Kidney epithelial cell (primary cell): ENCODE data around the gene FAM240A. TPM values are rescaled to one million over a fixed set of nuclear protein-coding genes. Genes with fewer than 3 reads are reported as not detected.

Experiments used
- DNase-seq: peaks from one replicate; pipeline ENCODE4 v3.0.0-alpha.2; 2010; ENCODE audit warnings: low read depth
- H3K27me3 ChIP-seq: 2 replicates; pipeline ENCODE4 v1.6.0; 2011; ENCODE audit warnings: low read length; ENCODE audit not compliant: control insufficient read depth, insufficient read depth
- H3K36me3 ChIP-seq: 2 replicates; pipeline ENCODE4 v1.5.1; 2011; ENCODE audit warnings: low read length; ENCODE audit not compliant: control insufficient read depth, insufficient read depth
- H3K4me3 ChIP-seq: 2 replicates; pipeline ENCODE4 v1.5.1; 2011; ENCODE audit warnings: low read depth, mild to moderate bottlenecking, control low read depth, low read length
- CTCF ChIP-seq: IDR thresholded peaks from 2 replicates; pipeline ENCODE4 v1.5.1; 2011; ENCODE audit warnings: mild to moderate bottlenecking, moderate library complexity, low read length, control low read depth, inconsistent platforms; ENCODE audit not compliant: insufficient read depth, poor library complexity, severe bottlenecking
- total RNA-seq: library from RNA; depleted of rRNA; stranded (reverse); fragments of >200 nt; gene quantifications from 2 replicates; pipeline ENCODE4 v1.2.3, GENCODE V29; 2015

FAM240A gene
- not detected in 2 replicates for total RNA-seq

GRCh38 chr3:46612324-46612723, at the start of gene FAM240A:
FAM240A (plus strand) TSS chr3:46612525; CDS start chr3:46612684, 159 bp downstream.
- Histone ChIP-seq H3K27me3 (peaks cover 3% of the 10 kb centered on the region), H3K4me3 (no peak within 1 kb of the TSS), H3K36me3 (no peaks in the 10 kb centered on the region)
- DNase-seq, result peak; percentile 45
- TF ChIP-seq CTCF, result no peak

- no peak for DNase-seq
- Histone ChIP-seq H3K27me3 (peaks cover 8% of the 10 kb centered on the region), H3K4me3 (no peak overlapping the region), H3K36me3 (no peaks in the 10 kb centered on the region)
- no peak for TF ChIP-seq CTCF
Measured at GRCh38 chr3:46564190-46565021, 47.9 kb upstream of the FAM240A start.

DNA sequence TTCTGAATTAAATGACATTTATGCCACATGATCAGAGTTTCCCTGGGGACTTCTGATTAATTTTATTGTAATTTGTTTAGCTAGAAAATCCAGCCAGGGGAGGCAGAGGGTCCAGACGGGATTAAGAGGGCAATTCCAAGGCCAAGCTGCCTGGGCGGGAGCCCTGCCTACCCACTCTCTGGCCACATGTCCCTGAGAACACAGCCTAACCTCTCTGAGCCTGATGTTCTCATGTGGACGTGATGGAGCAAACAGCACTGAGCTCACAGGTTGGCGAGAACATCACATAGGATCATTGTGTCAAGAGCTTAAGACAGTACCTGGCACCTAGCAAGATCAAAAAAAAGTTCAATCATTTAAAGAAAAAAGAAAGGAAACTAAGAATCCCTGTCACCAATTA, 47.2 kb upstream of the FAM240A start:
- Histone ChIP-seq H3K4me3 (no peak overlapping the region), H3K36me3 (no peaks in the 10 kb centered on the region), H3K27me3 (peaks cover 8% of the 10 kb centered on the region)
- no peak for DNase-seq
- no peak for TF ChIP-seq CTCF

DNA sequence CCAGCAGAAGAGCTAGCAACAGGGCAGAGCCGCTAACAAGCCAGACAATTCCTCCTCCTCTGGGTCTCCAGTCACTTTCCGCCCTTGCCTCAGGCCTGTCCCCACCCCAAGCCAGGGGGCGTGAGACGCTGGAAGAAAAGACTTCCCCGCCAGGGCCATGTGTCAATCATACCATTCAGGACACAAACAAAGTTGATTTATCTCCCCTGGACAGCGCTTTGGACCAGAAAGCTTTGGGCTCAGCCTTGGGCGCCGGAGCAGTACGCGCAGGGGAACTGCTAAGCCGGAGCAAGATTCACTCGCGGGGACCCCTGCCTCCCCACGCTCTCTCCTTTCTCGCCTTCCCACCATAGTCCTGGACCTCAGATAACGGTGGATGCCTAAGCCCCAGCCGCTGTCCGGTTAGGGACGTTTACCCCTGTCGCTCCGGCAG, 46.7 kb upstream of the FAM240A start:
- Histone ChIP-seq H3K4me3 (peak overlapping the region; percentile 40), H3K36me3 (no peaks in the 10 kb centered on the region), H3K27me3 (peaks cover 8% of the 10 kb centered on the region)
- TF ChIP-seq CTCF, result no peak
- DNase-seq, result no peak

GRCh38 chr3:46566040-46566641, 46.2 kb upstream of the FAM240A start, which contains the start of gene LRRC2:
LRRC2 (minus strand) TSS chr3:46566302; CDS start chr3:46551591, 14,711 bp downstream.
- peaks cover 8% of the 10 kb centered on the region for H3K27me3 ChIP-seq
- no peak for TF ChIP-seq CTCF
- no peak for DNase-seq
- H3K4me3 ChIP-seq, result peak within 1 kb of the TSS; percentile 40
- H3K36me3 ChIP-seq, result no peaks in the 10 kb centered on the region
